GM19025 (cell line): Measurements from ENCODE around the gene UFM1.
A peak's percentile ranks its signal among the peaks of the same experiment; 100 is the strongest.
"Not testable (repeated sequence)": the region's sequence is repeated elsewhere in the genome, so short reads cannot be mapped to it uniquely, and the experiment has no call there.

Experiments
- ATAC-seq: cut with Tn5 transposase; IDR thresholded peaks from one replicate; pipeline ENCODE4 v1.9.1; 2021; ENCODE audit warnings: mild to moderate bottlenecking, low read depth, moderate library complexity; ENCODE audit not compliant: unreplicated experiment

UFM1 gene

DNA sequence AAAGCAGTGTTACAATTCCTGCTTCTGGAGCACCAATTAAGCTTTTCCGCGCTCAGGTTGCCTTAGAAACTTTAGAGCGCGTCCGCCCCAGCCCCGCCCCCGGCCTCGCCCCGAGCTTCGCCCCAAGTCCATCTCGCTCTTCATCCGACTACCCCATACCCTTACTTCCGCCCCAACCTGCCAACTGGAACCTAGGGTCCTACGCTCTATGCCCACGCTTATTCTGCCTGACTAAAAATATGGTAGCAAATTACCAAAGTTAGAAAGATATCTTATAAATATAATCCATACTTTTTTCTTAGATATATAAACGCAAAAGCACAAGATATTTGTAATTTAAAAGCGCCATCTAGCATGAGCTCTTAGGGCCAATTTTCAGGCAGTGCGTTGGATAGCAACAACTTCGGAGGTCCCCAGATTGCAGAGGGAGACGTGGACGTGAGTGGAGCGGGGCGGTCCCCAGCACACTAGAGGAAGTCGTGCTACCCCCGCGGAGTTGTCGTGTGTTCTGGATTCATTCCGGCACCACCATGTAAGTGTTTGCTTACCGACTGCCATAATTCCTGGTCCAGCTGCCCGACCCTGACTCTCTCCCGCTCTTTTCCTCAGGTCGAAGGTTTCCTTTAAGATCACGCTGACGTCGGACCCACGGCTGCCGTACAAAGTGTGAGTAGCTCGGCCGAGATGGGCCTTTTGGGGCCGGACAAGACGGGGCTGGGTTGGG is at the start of gene UFM1:
TSS of gene UFM1 (plus strand) at position 462 of the 724 bp plus-strand sequence. CDS start at position 531, 69 bp downstream.
- peak; percentile 95 for ATAC-seq

DNA sequence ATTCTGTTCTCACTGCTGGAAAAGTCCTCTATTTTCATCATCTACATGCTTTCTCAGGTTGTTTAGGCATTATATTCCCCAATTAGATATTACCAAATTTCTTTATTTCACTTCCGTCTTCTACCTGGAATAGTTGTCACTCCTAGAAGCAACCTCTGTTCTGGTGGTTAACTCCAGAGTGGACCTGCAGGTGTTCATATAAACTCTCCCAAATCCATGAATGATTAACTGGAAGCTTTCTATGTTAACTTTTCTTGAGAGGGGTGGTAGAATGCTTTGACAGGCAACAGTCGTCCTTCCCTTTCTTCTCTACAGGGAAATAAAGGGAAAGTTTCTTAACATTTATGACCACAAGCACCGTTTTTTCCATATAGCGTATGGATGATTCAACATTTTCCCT is 48.4 kb upstream of the UFM1 start:
- ATAC-seq, result no peak

DNA sequence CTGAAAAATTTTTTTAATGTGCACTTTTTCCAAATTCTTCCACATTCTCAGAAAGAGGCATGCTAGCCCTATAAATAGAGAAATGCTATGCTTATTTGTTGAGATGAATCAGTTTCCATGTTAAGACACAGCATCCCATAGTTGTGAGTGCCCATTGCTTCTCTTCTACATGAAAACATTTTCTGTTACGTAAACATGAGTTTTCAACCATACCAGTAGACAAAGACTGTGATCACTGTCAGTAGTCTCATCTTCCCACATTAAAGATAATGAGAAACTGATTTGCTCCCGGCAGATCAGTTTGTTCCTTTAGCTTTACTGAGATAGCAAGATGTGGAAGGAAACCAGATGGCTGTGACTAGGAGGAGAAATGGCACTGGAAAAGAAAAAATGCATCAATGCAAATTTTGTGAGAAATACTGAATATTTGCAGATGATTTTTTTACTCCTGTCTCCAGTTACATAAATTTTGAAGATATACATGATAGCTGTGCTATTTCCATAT is 45.8 kb upstream of the UFM1 start:
- ATAC-seq, result no peak

DNA sequence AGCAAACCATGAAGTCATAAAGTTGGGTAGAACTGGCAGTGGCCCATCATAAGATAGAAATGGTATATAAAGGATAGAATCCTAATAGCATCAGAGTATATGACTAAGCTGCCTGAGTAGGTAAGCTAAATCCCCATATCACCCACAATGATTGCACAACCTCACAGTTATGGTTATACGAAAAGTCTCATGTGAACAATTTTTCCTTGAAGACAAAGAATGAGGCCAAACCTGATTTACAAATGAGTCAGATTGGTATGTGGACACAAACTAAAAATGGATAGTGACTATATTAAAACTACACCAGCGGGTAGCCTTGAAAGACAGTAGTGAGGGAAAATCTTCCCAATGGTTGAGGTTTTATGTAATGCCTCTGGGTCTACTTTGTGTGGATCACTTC is 40.9 kb upstream of the UFM1 start:
- ATAC-seq, result no peak

DNA sequence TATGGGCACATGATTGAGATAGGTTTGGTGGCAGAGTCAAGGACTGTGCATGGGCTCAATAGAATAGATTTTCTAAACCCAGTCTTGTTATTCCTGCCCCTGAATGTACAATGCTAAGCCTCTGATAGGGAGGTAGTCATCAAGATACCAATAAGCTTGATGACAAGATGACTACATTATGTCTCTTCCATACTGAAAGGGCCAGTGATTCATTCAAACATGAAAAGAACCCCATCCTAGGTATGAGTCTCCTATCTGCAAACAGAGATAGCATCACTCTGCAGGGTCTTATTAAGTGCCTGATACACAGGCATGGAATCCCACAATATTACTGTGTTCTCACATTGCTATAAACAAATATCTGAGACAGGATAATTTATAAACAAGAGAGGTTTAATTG is 40.3 kb upstream of the UFM1 start:
- ATAC-seq, result no peak

DNA sequence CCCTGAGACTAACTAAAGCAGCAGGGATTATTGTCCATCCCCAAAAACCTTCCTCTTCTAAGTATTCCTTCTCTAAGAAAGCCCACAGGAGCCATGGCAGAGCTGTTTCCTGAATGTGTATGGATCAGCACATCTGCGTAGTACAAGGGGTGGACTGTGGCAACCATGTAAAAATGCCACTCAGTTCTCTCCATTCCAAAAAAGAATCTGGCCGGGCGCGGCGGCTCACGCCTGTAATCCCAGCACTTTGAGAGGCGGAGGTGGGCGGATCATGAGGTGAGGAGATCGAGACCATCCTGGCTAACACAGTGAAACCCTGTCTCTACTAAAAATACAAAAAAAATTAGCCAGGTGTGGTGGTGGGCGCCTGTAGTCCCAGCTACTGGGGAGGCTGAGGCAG is 38.5 kb upstream of the UFM1 start:
- not testable (repeated sequence) for ATAC-seq

DNA sequence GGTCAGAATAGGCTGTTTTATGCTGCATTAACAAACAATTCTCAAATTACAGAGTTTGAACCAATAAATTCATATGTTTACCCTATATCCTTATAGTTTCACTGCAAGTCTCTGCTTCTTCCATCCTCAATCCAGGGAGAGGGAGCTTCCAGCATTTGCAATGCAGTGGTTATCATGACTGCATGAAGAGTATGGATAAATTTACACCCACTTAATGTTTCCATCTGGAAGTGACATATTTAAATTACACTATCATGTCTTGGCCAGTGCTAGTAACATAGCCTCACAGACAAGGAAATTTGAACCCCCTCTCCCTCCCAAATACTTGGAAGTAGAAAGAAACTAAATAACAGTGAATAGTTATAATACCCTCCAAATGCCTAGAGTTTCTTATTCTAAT is 33.5 kb upstream of the UFM1 start:
- ATAC-seq, result no peak

DNA sequence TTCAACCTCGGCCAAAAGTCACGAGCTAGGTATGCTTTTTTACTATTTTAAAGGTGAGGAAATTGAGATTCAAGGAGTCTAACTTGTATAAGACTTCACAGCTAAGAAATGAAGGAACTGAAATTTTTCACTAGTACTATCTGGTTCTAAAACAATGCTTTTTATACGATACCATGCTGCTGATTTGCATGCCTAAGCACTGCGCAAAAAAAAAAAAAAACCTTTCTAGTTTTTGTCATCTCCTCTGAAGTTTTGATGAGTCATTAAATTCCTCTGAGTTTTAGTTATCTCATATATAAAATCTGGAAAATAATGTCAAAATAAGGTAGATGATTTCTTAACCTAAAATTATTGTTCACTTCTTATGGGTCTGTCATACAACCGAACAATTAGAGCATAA is 28.0 kb upstream of the UFM1 start:
- no peak for ATAC-seq

DNA sequence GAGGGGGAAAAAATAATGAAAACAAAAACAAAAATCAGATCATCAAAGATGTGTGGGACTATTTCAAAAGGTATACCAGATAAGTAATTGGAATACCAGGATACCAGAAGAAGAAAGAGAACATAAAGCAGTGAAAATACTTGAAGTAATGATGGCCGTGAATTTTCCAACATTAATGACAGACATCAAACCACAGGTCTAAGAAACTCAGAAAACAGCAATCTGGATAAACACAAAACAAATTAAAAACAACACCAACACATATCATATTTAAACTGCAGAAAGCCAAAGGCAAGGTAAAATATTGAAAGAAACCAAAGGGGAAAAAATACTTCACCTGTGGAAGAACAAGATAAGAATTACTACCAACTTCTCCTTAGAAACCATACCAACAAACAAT is 24.2 kb upstream of the UFM1 start:
- no peak for ATAC-seq

DNA sequence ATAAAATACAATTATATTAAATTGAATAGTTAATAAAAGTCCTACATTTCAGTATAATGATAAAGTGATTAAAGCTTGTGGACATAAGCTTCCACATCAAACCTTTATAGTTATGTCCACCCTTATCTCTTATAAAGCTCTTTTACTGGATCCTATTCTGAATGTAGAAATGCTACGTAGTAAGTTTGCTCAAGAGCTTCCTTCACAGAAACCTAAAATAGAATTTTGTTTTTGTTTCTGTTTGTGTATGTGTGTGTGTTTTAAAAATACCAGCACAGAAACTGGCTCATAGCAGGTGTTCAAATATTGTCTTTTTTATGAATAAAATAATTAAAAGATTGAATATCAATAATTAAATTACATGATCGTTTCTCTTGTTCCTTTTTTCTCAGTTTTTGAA is 21.0 kb upstream of the UFM1 start:
- no peak for ATAC-seq

DNA sequence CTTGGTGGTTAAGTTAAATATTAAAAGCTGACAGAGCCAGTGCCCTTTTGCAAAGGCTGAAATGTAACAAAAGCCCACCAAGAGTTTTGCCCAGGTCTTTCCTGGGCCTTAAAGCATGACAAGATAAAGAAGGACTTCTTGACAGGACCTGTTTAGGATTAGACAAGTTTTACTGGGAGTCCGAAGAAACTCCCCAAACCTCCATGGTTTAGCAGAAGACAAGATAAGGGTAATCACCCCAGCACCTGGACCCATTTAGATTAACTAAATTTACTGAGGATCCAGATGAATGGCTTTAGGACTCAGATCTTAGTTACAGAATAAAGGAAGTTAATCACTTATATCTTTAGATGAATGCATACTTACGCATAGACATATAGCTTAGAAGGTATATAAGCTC is 14.8 kb upstream of the UFM1 start:
- ATAC-seq, result no peak

DNA sequence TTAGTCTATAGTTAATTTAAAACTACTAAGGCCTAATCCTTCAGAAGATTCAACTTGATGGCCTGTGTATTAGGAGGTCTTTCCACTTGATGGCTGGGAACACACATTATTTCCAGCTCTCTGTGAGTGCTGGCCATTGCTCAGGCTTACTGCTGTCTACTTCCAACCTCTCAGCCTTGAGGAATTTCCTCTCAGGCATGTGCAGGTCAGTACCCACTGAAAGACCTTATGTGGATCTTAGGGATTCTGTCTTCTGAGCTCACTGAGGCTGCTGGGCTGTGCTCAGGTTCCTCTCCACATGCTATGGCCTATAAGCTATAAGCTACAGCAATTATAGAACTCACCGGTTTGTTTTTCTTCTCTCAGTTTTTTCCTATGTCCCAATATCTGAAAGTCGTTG is 11.6 kb upstream of the UFM1 start:
- ATAC-seq, result no peak

DNA sequence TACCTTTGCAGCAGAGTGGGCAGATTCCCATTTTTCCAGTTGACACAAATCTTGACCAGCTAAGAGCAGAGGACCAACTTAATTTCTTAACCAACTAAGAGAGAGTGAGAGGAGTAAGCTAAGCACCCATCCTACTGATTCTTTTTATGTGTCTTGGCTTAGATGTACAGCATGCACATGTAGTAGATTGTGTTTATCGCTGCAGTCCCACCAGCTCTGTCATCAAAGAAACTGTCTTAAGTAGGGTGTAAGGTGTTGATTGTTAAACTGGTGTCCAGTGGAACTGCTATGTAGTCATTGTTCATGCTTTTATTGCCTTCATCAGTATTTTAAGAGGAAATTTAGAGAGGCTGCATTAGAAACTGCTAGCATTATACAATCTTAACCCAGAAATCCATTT is 9.0 kb upstream of the UFM1 start:
- no peak for ATAC-seq

DNA sequence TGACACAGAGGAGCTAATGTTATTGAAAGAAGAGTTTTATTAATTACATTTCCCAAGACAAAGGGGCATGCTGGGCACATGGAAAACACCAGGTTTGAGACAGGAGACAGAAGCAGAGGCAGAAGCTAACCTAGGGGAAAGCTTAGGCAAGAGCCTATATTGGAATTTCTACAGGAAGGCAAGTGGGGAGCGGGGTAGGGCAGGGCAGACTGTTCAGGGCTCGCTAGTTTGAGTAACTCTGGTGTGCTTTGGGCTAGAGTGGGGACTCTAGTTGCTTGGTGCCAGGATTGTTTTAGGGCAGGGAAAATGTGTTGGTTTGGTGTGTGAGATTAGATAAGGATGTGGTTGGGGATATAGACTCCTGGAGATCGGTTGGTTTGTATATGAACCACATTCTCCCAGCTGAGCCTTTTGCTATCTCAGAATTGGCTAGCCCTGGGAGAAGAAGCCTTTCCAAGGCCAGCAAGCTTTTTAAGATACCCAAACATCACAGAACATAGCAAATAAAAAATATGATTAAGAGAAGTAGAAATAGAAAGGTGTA is 8.4 kb upstream of the UFM1 start:
- no peak for ATAC-seq

DNA sequence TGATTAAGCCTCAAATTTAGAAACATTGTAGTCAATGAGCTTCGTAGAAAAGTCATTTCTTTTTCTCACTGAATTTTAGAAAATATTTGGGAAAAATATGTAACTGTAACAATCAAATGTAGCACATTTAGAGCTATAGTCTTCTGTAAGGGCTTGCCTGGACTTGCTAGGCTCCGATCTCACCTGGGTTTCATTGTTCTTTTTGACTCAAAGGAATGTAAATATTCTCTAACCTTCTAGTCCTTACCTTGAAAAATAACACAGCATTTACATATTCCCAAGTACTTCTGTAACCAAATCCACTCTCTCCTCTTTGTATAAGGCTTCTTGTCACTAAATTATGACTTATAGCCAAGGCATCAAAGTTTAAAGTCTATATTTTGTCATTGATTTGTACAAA is 2.9 kb upstream of the UFM1 start:
- no peak for ATAC-seq

DNA sequence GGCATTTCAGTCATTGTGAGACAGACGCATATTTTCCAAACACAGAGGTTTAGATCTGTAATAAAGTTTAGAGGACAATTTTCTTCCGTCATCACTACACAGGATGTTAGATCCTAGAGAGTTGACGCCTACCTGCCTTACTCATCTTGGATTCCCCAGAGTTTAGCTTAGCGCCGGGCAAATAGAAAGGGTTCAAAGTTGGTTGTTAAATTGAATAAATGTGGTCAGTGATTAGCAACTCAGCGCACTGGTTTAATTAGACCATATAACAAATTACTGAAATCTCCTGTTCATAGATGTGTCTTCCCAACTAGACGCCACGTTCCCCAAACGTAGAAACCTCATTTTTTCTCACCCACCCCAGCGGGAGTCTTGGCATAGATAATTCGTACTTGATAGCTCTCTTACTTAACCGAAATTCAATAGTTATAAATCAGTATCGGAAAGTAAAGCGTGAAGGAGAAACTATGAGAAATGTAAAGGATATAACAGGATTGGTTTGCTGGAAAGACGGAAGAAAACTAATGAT is 726 bp upstream of the UFM1 start:
- ATAC-seq, result peak; percentile 6

DNA sequence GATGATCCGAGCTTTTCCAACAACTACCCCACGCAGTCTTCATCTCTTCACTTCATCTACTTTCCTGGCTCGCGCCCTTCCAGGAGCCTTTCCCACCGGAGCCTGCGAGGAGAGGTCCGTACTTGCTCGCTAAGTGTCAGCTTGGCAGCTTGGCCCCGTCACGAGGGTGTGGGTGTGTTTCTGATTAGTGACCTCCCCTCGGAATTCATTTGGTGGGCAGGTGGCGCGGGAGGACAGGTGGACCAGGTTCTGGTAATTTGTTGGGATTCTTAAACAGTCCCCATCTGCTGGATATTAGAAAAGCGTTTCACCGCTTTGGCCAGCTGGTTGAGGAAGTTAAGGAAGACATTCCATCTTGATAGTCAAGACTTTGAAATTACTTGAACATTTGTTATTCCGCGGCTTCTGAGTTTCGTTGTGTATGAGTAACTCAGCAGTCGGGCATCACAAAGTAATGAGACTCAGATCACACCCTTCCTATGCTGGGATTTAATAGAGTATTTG is 515 bp downstream of the UFM1 start:
- peak; percentile 13 for ATAC-seq

DNA sequence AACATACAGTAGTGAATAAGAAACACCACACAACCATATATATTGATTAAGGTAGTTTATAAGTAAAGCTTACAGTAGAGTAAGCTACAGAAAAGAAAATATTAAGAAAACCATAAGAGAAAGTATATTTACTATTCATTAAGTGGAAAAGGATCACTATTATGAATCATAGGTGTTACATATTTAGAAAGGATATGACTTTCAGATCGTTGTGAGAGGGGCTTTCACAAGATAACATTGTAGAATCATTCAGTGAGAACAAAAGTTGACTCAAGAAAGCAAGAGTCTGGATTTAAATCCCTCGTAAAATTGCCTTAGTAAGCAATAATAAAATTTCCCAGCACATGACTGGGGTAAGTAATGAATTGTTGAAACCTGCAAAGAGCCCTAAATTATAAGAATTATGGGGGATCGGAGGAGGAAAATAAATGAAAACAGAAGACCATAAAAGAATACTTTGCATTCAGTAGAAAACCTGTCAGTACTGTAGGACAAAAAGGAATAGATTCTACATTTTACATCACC is 6.0 kb downstream of the UFM1 start:
- no peak for ATAC-seq

DNA sequence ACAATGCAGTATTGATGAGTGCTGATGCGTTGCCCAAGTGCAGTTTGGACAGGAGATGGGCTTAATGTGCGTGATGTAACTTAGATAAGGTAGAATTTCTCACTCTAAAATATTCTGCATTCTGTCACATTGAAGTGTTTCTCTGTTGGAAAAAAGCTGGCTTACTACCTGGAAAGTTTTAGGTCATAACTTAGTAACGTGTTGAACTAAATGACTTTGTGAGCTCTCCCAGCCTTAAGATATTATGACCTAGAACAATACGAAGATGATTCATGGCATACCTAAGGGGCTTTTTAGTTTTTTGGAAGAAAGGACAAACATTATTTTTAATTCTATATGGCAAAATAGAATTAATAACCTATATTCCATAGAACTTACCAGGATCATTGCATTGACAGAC is 9.0 kb downstream of the UFM1 start:
- no peak for ATAC-seq

DNA sequence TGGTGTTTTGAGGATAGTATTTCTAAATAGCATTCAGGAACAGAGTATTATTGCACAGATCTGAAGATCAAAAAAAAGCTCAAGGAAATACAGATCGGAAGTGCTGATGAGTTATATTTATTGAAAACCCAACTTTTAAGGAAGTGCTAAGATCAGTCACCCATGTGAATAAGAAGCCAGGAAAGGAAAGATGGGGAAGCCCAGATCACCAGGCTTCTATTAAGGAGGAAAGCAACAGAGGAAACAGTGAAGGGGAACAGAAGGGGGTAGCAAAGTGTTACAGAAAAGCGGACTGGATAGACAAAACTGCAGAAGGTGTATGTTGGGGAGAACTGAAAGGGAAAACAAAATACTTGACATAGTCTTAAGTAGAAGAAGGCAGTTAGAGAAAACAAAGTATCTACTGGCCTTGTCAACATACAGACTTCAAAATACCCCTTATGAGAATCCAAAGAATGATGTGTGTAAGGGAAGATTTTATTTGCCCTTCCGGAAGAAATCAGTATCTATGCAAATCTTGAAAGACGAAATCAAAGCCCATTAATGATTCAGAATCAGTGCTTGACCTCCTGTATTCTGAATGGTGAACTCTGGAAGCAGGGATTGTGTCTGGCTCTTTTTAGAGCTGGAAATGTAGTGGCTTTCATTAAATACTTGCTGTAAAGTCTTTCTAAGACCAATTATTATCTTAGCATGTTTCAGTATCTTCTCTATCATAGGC is 12.1 kb downstream of the UFM1 start:
- no peak for ATAC-seq

DNA sequence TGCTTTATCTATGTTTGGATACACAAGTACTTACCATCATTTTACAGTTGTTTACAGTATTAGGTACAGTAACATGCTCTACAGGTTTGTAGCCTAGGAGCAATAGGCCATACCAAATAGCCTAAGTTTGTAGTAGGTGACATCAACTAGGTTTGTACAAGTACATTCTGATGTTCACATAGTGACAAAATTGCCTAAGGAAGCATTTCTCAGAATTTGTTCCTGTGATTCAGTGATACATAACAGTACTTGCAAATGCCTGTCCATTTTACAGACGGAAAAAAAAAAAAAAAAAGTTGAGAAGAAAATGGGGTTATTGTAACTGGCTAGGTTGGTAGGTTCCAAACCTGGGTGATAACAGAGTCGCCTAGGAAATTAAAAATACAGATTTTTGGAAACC is 13.6 kb downstream of the UFM1 start:
- ATAC-seq, result no peak
